ENCODE data around the gene MSGN1. TPM values are rescaled to one million over a fixed set of nuclear protein-coding genes. Genes with fewer than 3 reads are reported as not detected.
A peak's percentile ranks its signal among the peaks of the same experiment; 100 is the strongest.

Gene MSGN1
- total and polyA plus RNA-seq, 2 of the 4 experiments (the other 2 are of a cell fraction), result not detected

- Histone ChIP-seq H3K56ac (ENCODE audit: extremely low read depth, insufficient read depth, low read length) (no peak overlapping the region), H4K20me1 (ENCODE audit: insufficient read depth, low read length) (no peaks in the 10 kb centered on the region), H2AK5ac (ENCODE audit: low read depth, low read length) (no peak overlapping the region), H3K18ac (ENCODE audit: low read depth, low read length) (no peak overlapping the region), H3K27ac (ENCODE audit: insufficient read depth, low read length) (no peak overlapping the region), H3K4ac (ENCODE audit: low read depth, low read length) (no peak overlapping the region), H4K5ac (ENCODE audit: low read depth, low read length) (no peak overlapping the region), H3K27me3 (ENCODE audit: control insufficient read depth, insufficient read depth, low read length) (peaks cover 19% of the 10 kb centered on the region), H2BK20ac (ENCODE audit: low read depth, low read length) (no peak overlapping the region), H3K4me1 (ENCODE audit: control insufficient read depth, insufficient read depth, low read length) (peaks cover 6% of the 10 kb centered on the region), H2BK15ac (ENCODE audit: low read depth, low read length) (no peak overlapping the region), H3K36me3 (ENCODE audit: control insufficient read depth, insufficient read depth, low read length) (no peaks in the 10 kb centered on the region), H4K8ac (ENCODE audit: low read depth in 2 of 2, low read length in 2 of 2) (no peak overlapping the region), H2BK5ac (ENCODE audit: low read depth, low read length, poor library complexity, severe bottlenecking) (no peak overlapping the region), H3K79me1 (ENCODE audit: low read depth in 1 of 2, low read length in 2 of 2) (no peaks in the 10 kb centered on the region), H2AK9ac (replicated peaks; ENCODE audit: low read depth, low read length, poor library complexity) (no peak overlapping the region), H3K4me2 (ENCODE audit: low read depth, low read length) (no peak overlapping the region), H3K9me3 (ENCODE audit: control insufficient read depth, insufficient read depth, low read length) (no peaks in the 10 kb centered on the region), H3K14ac (replicated peaks; ENCODE audit: low read depth, low read length) (no peak overlapping the region), H2BK120ac (ENCODE audit: low read depth, low read length) (no peak overlapping the region), H2AFZ (replicated peaks; ENCODE audit: low read length, poor library complexity) (no peak overlapping the region), H3K23ac (ENCODE audit: low read depth, low read length) (no peak overlapping the region), H3K9ac (ENCODE audit: low read depth, low read length) (no peak overlapping the region), H3K9me1 (ENCODE audit: insufficient read depth, low read length) (peaks cover 7% of the 10 kb centered on the region), H3K4me3 (ENCODE audit: insufficient read depth, low read depth, low read length) (no peak overlapping the region), H4K91ac (ENCODE audit: insufficient read depth, low read depth, low read length) (no peak overlapping the region)
- in situ Hi-C loops (cut with MboI; ENCODE audit: low sequenced_read_pairs) (no loop called here), dilution Hi-C loops (cut with HindIII; ENCODE audit: low sequenced_read_pairs, unreplicated experiment) (no loop called here), intact Hi-C loops (cut with micrococcal nuclease) (no loop called here)
- ChIA-PET POLR2A (ENCODE audit: unreplicated experiment) (no interaction called here), CTCF (interaction anchor here (1.1 to 1.6 kb wide), 2 partner anchors 8 to 75 kb away, joined by 3 to 4 read pairs; no protein-coding TSS in a partner anchor)
- BruUV-seq (replicated peaks), result no TSS peak
- 70% methylated on average over 3 of the region's 5 CpGs; no CpG with 5 or more reads in 1 of the 2 experiments for WGBS, 2 experiments (ENCODE audit: extremely low coverage in 2 of 2, insufficient read length in 1 of 2)
- no peak for TF ChIP-seq POLR2A (IDR thresholded peaks at IDR 0.05; ENCODE audit: low read depth, low read length)
- 0 out of 2 replicates have a peak, but pooled peaks have one; percentile 10 for TF ChIP-seq CEBPB (IDR thresholded peaks at IDR 0.05; ENCODE audit: low read depth, low read length)
- ATAC-seq (ENCODE audit: low read depth) (no peak), DNase-seq (no peak)
Observed at GRCh38 chr2:17795309-17795708, 21.0 kb upstream of the MSGN1 start.
